K562 (cell line): ENCODE measurements around the gene SHISA2. TPM values are rescaled to one million over a fixed set of nuclear protein-coding genes. Genes with fewer than 3 reads are reported as not detected.

Experiments
- ATAC-seq: fragments of 200-7000 bp; cut with Tn5 transposase; 3 replicates; pipeline ENCODE4 v1.9.1; 2020; ENCODE audit warnings: moderate library complexity
- Bru-seq: library from RNA; stranded (reverse); fragments of 400-500 nt; gene quantifications from one replicate; lab custom pipeline; 2021; lab: Mats Ljungman, UMichigan
- BruChase-seq, 2 experiments: library from RNA; stranded (reverse); fragments of 400-500 nt; gene quantifications; one replicate each; lab custom pipeline; 2021; lab: Mats Ljungman, UMichigan
- BruUV-seq: library from RNA; stranded (reverse); fragments of 400-500 nt; replicated peaks from 2 replicates; lab custom pipeline; 2021; lab: Mats Ljungman, UMichigan
- CTCF ChIA-PET: fragments of 300-600 bp; formaldehyde crosslinking; extraction: SDS; loops from one replicate; lab custom pipeline; 2021; ENCODE audit warnings: low intra/inter-chr PET ratio; lab: Yijun Ruan, JAX
- POLR2A ChIA-PET: fragments of 300-600, 350-650 bp; sonication (Branson Sonifier 250); formaldehyde crosslinking; extraction: SDS; loops from one replicate; lab custom pipeline; 2021; ENCODE audit warnings: antibody characterized with exemption, inconsistent platforms; lab: Yijun Ruan, JAX
- DNase-seq, 4 experiments: peaks; one replicate each; pipeline versions ENCODE4 v3.0.0 to v3.0.0-alpha.2; 2011 to 2018; ENCODE audit warnings: low spot score in 3 of 4, mixed read lengths in 3 of 4; ENCODE audit errors: extremely low read depth in 1 of 4
- FAIRE-seq: peaks from 2 replicates; lab custom pipeline; 2011; peaks lifted over from hg19 to GRCh38; lab: Jason Lieb, UNC
- H2AFZ ChIP-seq: 2 replicates; pipeline ENCODE4 v1.6.0; 2011; ENCODE audit warnings: low read depth, low read length, control low read depth, inconsistent platforms
- H3K27ac ChIP-seq: fragments of 200-600 bp; 3 replicates; pipeline ENCODE4 v1.8.0; 2011; ENCODE audit warnings: low read depth, mild to moderate bottlenecking, control low read depth, inconsistent platforms, low read length, moderate library complexity, mixed read lengths; ENCODE audit errors: extremely low read depth
- H3K27me3 ChIP-seq, 2 experiments: fragments of 300-600 bp in 1 of 2; 2 replicates in 1 of 2; 3 replicates in 1 of 2; pipeline versions ENCODE4 v1.6.0 to v1.8.0; 2011; ENCODE audit warnings: inconsistent platforms in 2 of 2, low read length in 2 of 2, mild to moderate bottlenecking in 1 of 2, mixed read lengths in 1 of 2, moderate library complexity in 1 of 2; ENCODE audit not compliant: control insufficient read depth in 2 of 2, insufficient read depth in 2 of 2
- H3K36me3 ChIP-seq: fragments of 300-600 bp; 3 replicates; pipeline ENCODE4 v1.8.0; 2011; ENCODE audit warnings: mild to moderate bottlenecking, low read length, inconsistent platforms; ENCODE audit not compliant: control insufficient read depth, insufficient read depth
- H3K4me1 ChIP-seq, 2 experiments: fragments of 200-600 bp in 1 of 2; replicated peaks in 1 of 2; 2 replicates in 1 of 2; 3 replicates in 1 of 2; pipeline versions ENCODE4 v1.5.1 to v1.8.0; 2011; ENCODE audit warnings: inconsistent platforms in 2 of 2, low read length in 2 of 2, mild to moderate bottlenecking in 1 of 2, mixed read lengths in 1 of 2, moderate library complexity in 1 of 2; ENCODE audit not compliant: control insufficient read depth in 2 of 2, insufficient read depth in 2 of 2
- H3K4me2 ChIP-seq: 2 replicates; pipeline ENCODE4 v1.6.1; 2011; ENCODE audit warnings: low read length, control low read depth, inconsistent platforms, mixed read lengths; ENCODE audit not compliant: insufficient read depth
- H3K4me3 ChIP-seq: fragments of 200-600 bp; sonication (generic), shearing (Covaris generic); 2 replicates; pipeline ENCODE4 v1.5.1; 2016; ENCODE audit warnings: control low read depth, inconsistent platforms
- H3K79me2 ChIP-seq: fragments of 200-600 bp; 3 replicates; pipeline ENCODE4 v1.8.0; 2011; ENCODE audit warnings: low read length, inconsistent platforms; ENCODE audit not compliant: control insufficient read depth, insufficient read depth
- H3K9ac ChIP-seq, 2 experiments: 2 replicates each; pipeline versions ENCODE4 v1.6.0 to v1.6.1; 2011; ENCODE audit warnings: low read depth in 2 of 2, low read length in 2 of 2, control low read depth in 1 of 2, inconsistent platforms in 1 of 2, mild to moderate bottlenecking in 1 of 2, mixed read lengths in 1 of 2; ENCODE audit not compliant: insufficient read depth in 1 of 2
- H3K9me1 ChIP-seq: one replicate; pipeline ENCODE4 v1.6.0; 2011; ENCODE audit warnings: inconsistent platforms, mild to moderate bottlenecking, low read length, moderate library complexity; ENCODE audit not compliant: control insufficient read depth, insufficient read depth
- H3K9me3 ChIP-seq: replicated peaks from 2 replicates; pipeline ENCODE4 v1.5.1; 2011; ENCODE audit warnings: low read depth, low read length, inconsistent platforms; ENCODE audit not compliant: control insufficient read depth, insufficient read depth
- H4K20me1 ChIP-seq: replicated peaks from 2 replicates; pipeline ENCODE4 v1.6.1; 2011; ENCODE audit warnings: low read length, inconsistent platforms, mixed read lengths; ENCODE audit not compliant: control insufficient read depth, insufficient read depth
- MIER1 ChIP-seq: fragments of 450-650 bp; IDR thresholded peaks from 2 replicates; pipeline ENCODE4 v1.6.1; 2016; ENCODE audit warnings: antibody characterized with exemption, mild to moderate bottlenecking, low read depth
- NRF1 ChIP-seq, 2 experiments: fragments of 450-650 bp; IDR thresholded peaks in 1 of 2; conservative IDR thresholded peaks in 1 of 2; 2 replicates each; pipeline ENCODE4 v1.6.1; 2014; ENCODE audit warnings: mild to moderate bottlenecking in 2 of 2
- PHF20 ChIP-seq: fragments of 450-650 bp; IDR thresholded peaks from 2 replicates; pipeline ENCODE4 v1.6.1; 2018; ENCODE audit not compliant: partially characterized antibody
- WGBS: fragments of 100-300 bp; shearing (Covaris generic); methylation state at CpG from one replicate; pipeline ENCODE4 v1.1.6; 2016; ENCODE audit warnings: low coverage, mixed read lengths; ENCODE audit not compliant: insufficient coverage; ENCODE audit errors: missing lambda C conversion rate; 5-methylcytosine and 5-hydroxymethylcytosine counted together
- in situ Hi-C: fragments of 300-500 bp; cut with MboI; formaldehyde crosslinking; loops from 4 replicates; pipeline ENCODE4 v1.15.0; 2018; ENCODE audit warnings: inconsistent platforms, mixed read lengths
- intact Hi-C: fragments of 100-400 bp; cut with micrococcal nuclease; formaldehyde crosslinking; loops from 2 replicates; pipeline ENCODE4 v1.14.2; 2022
- long read RNA-seq, 3 experiments: library from polyadenylated mRNA in 2 of 3; library from RNA in 1 of 3; unstranded in 2 of 3; stranded (forward) in 1 of 3; transcript quantifications; one replicate each; pipeline ENCODE4 v2.0.0, GENCODE V29; 2019 to 2022
- polyA minus RNA-seq, 3 experiments: library from RNA; depleted of rRNA, polyadenylated mRNA; stranded (reverse); fragments of >200 nt; gene quantifications; 2 replicates each; pipeline ENCODE4 v1.2.3, GENCODE V29; 2011
- polyA plus RNA-seq, 8 experiments: library from polyadenylated mRNA; depleted of rRNA in 4 of 8; stranded (reverse) in 5 of 8; unstranded in 3 of 8; fragments of >200 nt; fragmentation: Nextera tagmentation in 2 of 8; fragmentation: Illumina TruSeq in 1 of 8; extraction: Ambion mirVana in 2 of 8; extraction: Trizol in 1 of 8; gene quantifications; 2 replicates each; pipeline versions ENCODE4 v1.2.1 to v1.2.3, GENCODE V29; 2011 to 2014; ENCODE audit warnings: inconsistent platforms in 1 of 8, missing spikeins in 1 of 8
- total RNA-seq, 7 experiments: library from RNA; depleted of rRNA in 6 of 7; stranded (reverse); fragments of >200 nt in 6 of 7; fragmentation: Illumina TruSeq in 2 of 7; extraction: Trizol in 2 of 7; gene quantifications; 2 replicates each; pipeline versions ENCODE4 v1.2.1 to v1.2.3, GENCODE V29; 2011 to 2021; ENCODE audit warnings: low replicate concordance in 1 of 7

Gene SHISA2
- total RNA-seq (2011; cell fraction: chromatin; rRNA removed; ENCODE audit: low replicate concordance), result not detected in 2 replicates
- total RNA-seq (2011; cell fraction: nucleolus; rRNA removed), result not detected in 2 replicates
- not detected in 2 replicates for total RNA-seq (2011; cell fraction: nucleoplasm; rRNA removed)
- total RNA-seq (2014; rRNA removed) (not detected in 2 replicates), total RNA-seq (2014; rRNA removed; fragmentation: Illumina TruSeq; extraction: Trizol) (not detected in 2 replicates), total RNA-seq (2015; rRNA removed; fragmentation: Illumina TruSeq; extraction: Trizol) (not detected in 2 replicates), total RNA-seq (2021) (not detected in 2 replicates), polyA plus RNA-seq (2011; rRNA removed) (not detected in 2 replicates), polyA plus RNA-seq (2014; fragmentation: Illumina TruSeq; extraction: Trizol) (not detected in 2 replicates), polyA plus RNA-seq (2014; fragmentation: Nextera tagmentation; extraction: Ambion mirVana) (not detected), polyA plus RNA-seq (2014; rRNA removed) (not detected in 2 replicates), polyA minus RNA-seq (2011; rRNA and poly(A)+ RNA removed) (not detected in 2 replicates), Bru-seq, nascent RNA (not detected), BruChase-seq, experiment 1, labeled RNA remaining after a 2-hour chase (not detected), BruChase-seq, experiment 2, labeled RNA remaining after a 6-hour chase (not detected)
- polyA plus RNA-seq (2011; cell fraction: cytosol; rRNA removed), result not detected in 2 replicates
- polyA plus RNA-seq (2011; cell fraction: nucleus; rRNA removed), result not detected in 2 replicates
- not detected in 2 replicates for polyA plus RNA-seq (2012)
- not detected in 2 replicates for polyA minus RNA-seq (2011; cell fraction: cytosol; rRNA and poly(A)+ RNA removed)
- not detected in 2 replicates for polyA minus RNA-seq (2011; cell fraction: nucleus; rRNA and poly(A)+ RNA removed)
- long read RNA-seq, experiment 1, result 0 reads
- long read RNA-seq, experiment 2, result 0 reads
- long read RNA-seq, experiment 3, result 0 reads

DNA sequence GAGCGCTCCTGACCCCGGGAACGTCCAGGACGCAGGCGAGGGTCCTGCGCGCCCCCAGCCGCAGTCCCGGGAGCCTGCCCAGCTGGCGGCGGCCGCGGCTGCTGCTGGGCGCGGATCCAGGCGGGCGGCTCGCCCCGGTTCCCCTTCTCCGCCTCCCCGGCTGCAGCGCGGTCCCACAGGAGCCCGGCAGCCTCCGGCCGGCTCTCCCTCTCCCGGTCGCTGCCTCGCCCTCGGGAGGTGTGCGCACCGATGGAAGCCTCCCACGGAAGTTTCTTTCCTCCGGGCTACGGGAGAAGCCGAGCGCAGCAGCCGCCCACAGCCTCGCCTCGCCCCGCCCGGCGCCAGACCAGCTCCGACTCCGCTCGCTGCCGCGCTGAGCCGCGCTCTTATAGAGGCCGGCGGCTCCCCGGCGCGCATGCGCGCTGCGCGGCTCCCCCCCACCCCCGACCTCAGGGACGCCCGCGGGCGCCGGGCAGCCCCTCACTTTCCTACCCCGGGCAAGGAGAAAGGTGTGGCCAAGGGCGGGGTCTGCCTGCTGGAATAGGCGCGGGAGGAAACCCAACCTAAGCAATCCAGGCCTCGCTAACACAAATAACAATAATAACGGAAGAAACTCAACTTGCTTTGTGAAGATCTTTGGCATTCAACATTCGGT lies at the start of gene SHISA2:
TSS of gene SHISA2 (minus strand) at position 360 of the 655 bp plus-strand sequence. CDS start 1,041 bp downstream, outside the sequence.
- ATAC-seq (no peak), DNase-seq (no peak), FAIRE-seq (no peak)
- H3K9ac ChIP-seq, result no peak within 1 kb of the TSS
- 5% methylated on average over 7 of the region's 72 CpGs for WGBS
- H3K9me3 ChIP-seq, result no peaks in the 10 kb centered on the region
- no peaks in the 10 kb centered on the region for H3K9me1 ChIP-seq
- TF ChIP-seq PHF20 (no peak), NRF1 (conservative IDR thresholded peaks at IDR 0.05 in 1 of 2, IDR thresholded peaks at IDR 0.05 in 1 of 2) (peak; percentile 35 to 38; a peak in 2 of 4 replicates), MIER1 (no peak)
- no peaks in the 10 kb centered on the region for H4K20me1 ChIP-seq
- BruUV-seq, result no TSS peak
- no peak within 1 kb of the TSS for H3K27ac ChIP-seq
- POLR2A ChIA-PET, result no interaction called here
- in situ Hi-C loops, result no loop called here
- no peaks in the 10 kb centered on the region; a peak in 1 of 5 replicates for H3K4me1 ChIP-seq
- H3K27me3 ChIP-seq, result peaks cover 0 to 17% of the 10 kb centered on the region in 2 experiments; a peak in 2 of 5 replicates
- H3K79me2 ChIP-seq, result no peaks in the 10 kb centered on the region
- no peak within 1 kb of the TSS for H3K4me2 ChIP-seq
- CTCF ChIA-PET, result no interaction called here
- H2AFZ ChIP-seq, result no peak within 1 kb of the TSS
- H3K36me3 ChIP-seq, result no peaks in the 10 kb centered on the region
- intact Hi-C loops, result no loop called here
- H3K4me3 ChIP-seq, result no peak within 1 kb of the TSS
